ENCODE measurements around the gene FRMD3.

The FRMD3 gene

GRCh38 chr9:83457005-83457404 is 81.2 kb downstream of the FRMD3 start:
- no peak for TF ChIP-seq CTCF (IDR thresholded peaks at IDR 0.05; ENCODE audit: insufficient read depth, missing control alignments)
- DNase-seq (ENCODE audit: insufficient read length, low spot score) (no peak), FAIRE-seq (no peak)

- TF ChIP-seq CTCF (IDR thresholded peaks at IDR 0.05; ENCODE audit: insufficient read depth, missing control alignments) = no peak
- DNase-seq (ENCODE audit: insufficient read length, low spot score) = no peak
- no peak for FAIRE-seq
Observed at GRCh38 chr9:83456226-83456625, 82.0 kb downstream of the FRMD3 start.

GRCh38 chr9:83454076-83454475 is 84.1 kb downstream of the FRMD3 start:
- FAIRE-seq (no peak), DNase-seq (ENCODE audit: insufficient read length, low spot score) (no peak)
- no peak for TF ChIP-seq CTCF (IDR thresholded peaks at IDR 0.05; ENCODE audit: insufficient read depth, missing control alignments)

GRCh38 chr9:83451308-83451707 is 86.9 kb downstream of the FRMD3 start:
- TF ChIP-seq CTCF (IDR thresholded peaks at IDR 0.05; ENCODE audit: insufficient read depth, missing control alignments) = no peak
- no peak for FAIRE-seq
- no peak for DNase-seq (ENCODE audit: insufficient read length, low spot score)

GRCh38 chr9:83449983-83450382 is 88.2 kb downstream of the FRMD3 start:
- TF ChIP-seq CTCF (IDR thresholded peaks at IDR 0.05; ENCODE audit: insufficient read depth, missing control alignments) = no peak
- no peak for FAIRE-seq
- DNase-seq (ENCODE audit: insufficient read length, low spot score) = no peak

GRCh38 chr9:83449166-83449565 is 89.0 kb downstream of the FRMD3 start:
- no peak for DNase-seq (ENCODE audit: insufficient read length, low spot score)
- no peak for FAIRE-seq
- no peak for TF ChIP-seq CTCF (IDR thresholded peaks at IDR 0.05; ENCODE audit: insufficient read depth, missing control alignments)

GRCh38 chr9:83448626-83449025 is 89.6 kb downstream of the FRMD3 start:
- DNase-seq (ENCODE audit: insufficient read length, low spot score) (no peak), FAIRE-seq (no peak)
- no peak for TF ChIP-seq CTCF (IDR thresholded peaks at IDR 0.05; ENCODE audit: insufficient read depth, missing control alignments)
